OCI-LY3 (cell line): Measurements from ENCODE around the gene FLG2.

Source experiments
- H2AFZ ChIP-seq: fragments of 200-600, 300-600 bp; shearing (Covaris generic); 2 replicates; pipeline ENCODE4 v1.6.0; 2014; ENCODE audit warnings: antibody characterized with exemption, low read depth, low read length
- H3K27ac ChIP-seq: fragments of 200-600, 300-600 bp; sonication (generic); 2 replicates; pipeline ENCODE4 v1.5.1; 2014; ENCODE audit warnings: mild to moderate bottlenecking, low read length, moderate library complexity, mixed read lengths
- H3K27me3 ChIP-seq: fragments of 200-600, 300-600 bp; sonication (generic); 2 replicates; pipeline ENCODE4 v1.6.1; 2014; ENCODE audit warnings: low read depth, low read length, mixed read lengths
- H3K36me3 ChIP-seq: fragments of 200-600, 300-600 bp; sonication (generic); replicated peaks from 2 replicates; pipeline ENCODE3; 2014; ENCODE audit warnings: low read depth, low read length, mixed read lengths
- H3K4me1 ChIP-seq: fragments of 300-600, 200-600 bp; sonication (generic); 2 replicates; pipeline ENCODE4 v1.6.1; 2014; ENCODE audit warnings: low read length, mixed read lengths
- H3K4me2 ChIP-seq: fragments of 200-600, 300-600 bp; sonication (generic); 2 replicates; pipeline ENCODE4 v1.6.1; 2014; ENCODE audit warnings: low read length, mixed read lengths
- H3K4me3 ChIP-seq: fragments of 300-600, 200-600 bp; sonication (generic); 2 replicates; pipeline ENCODE4 v1.5.1; 2014; ENCODE audit warnings: antibody characterized with exemption, mild to moderate bottlenecking, low read length, moderate library complexity
- H3K79me2 ChIP-seq: fragments of 300-600, 200-600 bp; shearing (Covaris generic); 2 replicates; pipeline ENCODE4 v1.6.1; 2014; ENCODE audit warnings: mild to moderate bottlenecking, low read length, mixed read lengths
- H3K9ac ChIP-seq: fragments of 300-600, 200-600 bp; shearing (Covaris generic); 2 replicates; pipeline ENCODE4 v1.6.0; 2014; ENCODE audit warnings: mild to moderate bottlenecking, low read length, moderate library complexity
- H3K9me3 ChIP-seq: fragments of 200-600, 300-600 bp; shearing (Covaris generic); 2 replicates; pipeline ENCODE4 v1.6.1; 2014; ENCODE audit warnings: low read length, mixed read lengths; ENCODE audit not compliant: insufficient read depth
- H4K20me1 ChIP-seq: fragments of 200-600, 300-600 bp; sonication (generic); 2 replicates; pipeline ENCODE4 v1.6.1; 2016; ENCODE audit warnings: low read length, mixed read lengths; ENCODE audit not compliant: insufficient read depth
- CTCF ChIP-seq: fragments of 200-600, 300-600 bp; sonication (generic); IDR thresholded peaks from 2 replicates; pipeline ENCODE4 v1.5.1; 2014; ENCODE audit warnings: antibody characterized with exemption, low read length, low read depth
- EZH2phosphoT487 ChIP-seq: fragments of 200-600 bp; shearing (Covaris generic); IDR thresholded peaks from 2 replicates; pipeline ENCODE4 v1.6.1; 2018; ENCODE audit warnings: antibody characterized with exemption, mixed run types, low read depth

The FLG2 gene

GRCh38 chr1:152359906-152360305 is at the start of gene FLG2:
Gene FLG2, minus strand, starts transcription at chr1:152360006. Its CDS starts 1,122 bp downstream, at chr1:152358884.
- H3K4me2 ChIP-seq, result no peak within 1 kb of the TSS
- H2AFZ ChIP-seq, result no peak within 1 kb of the TSS
- H3K9ac ChIP-seq, result no peak within 1 kb of the TSS
- no peak within 1 kb of the TSS for H3K4me3 ChIP-seq
- no peaks in the 10 kb centered on the region for H3K79me2 ChIP-seq
- peaks cover 10% of the 10 kb centered on the region; the same call in 1 of the 2 replicates for H3K27me3 ChIP-seq
- H3K4me1 ChIP-seq, result no peaks in the 10 kb centered on the region
- H3K36me3 ChIP-seq, result no peaks in the 10 kb centered on the region
- no peak for TF ChIP-seq CTCF
- TF ChIP-seq EZH2phosphoT487, result no peak
- H3K27ac ChIP-seq, result no peak within 1 kb of the TSS
- no peaks in the 10 kb centered on the region for H4K20me1 ChIP-seq
- H3K9me3 ChIP-seq, result no peaks in the 10 kb centered on the region

GRCh38 chr1:152408664-152409063 is 48.9 kb upstream of the FLG2 start:
- Histone ChIP-seq H4K20me1 (no peaks in the 10 kb centered on the region), H3K36me3 (no peaks in the 10 kb centered on the region), H3K9ac (no peak overlapping the region), H3K4me3 (no peak overlapping the region), H3K27me3 (peaks cover 30% of the 10 kb centered on the region), H2AFZ (no peak overlapping the region), H3K9me3 (no peaks in the 10 kb centered on the region), H3K4me1 (no peaks in the 10 kb centered on the region), H3K79me2 (no peaks in the 10 kb centered on the region), H3K27ac (no peak overlapping the region), H3K4me2 (no peak overlapping the region)
- no peak for TF ChIP-seq CTCF
- TF ChIP-seq EZH2phosphoT487, result no peak

GRCh38 chr1:152398812-152399698 is 39.2 kb upstream of the FLG2 start:
- H2AFZ ChIP-seq, result 0 out of 2 replicates have a peak overlapping the region, but pooled peaks have one; percentile 43
- H3K9me3 ChIP-seq, result no peaks in the 10 kb centered on the region
- H3K79me2 ChIP-seq, result no peaks in the 10 kb centered on the region
- no peaks in the 10 kb centered on the region for H4K20me1 ChIP-seq
- H3K27ac ChIP-seq, result no peak overlapping the region
- no peak overlapping the region for H3K4me2 ChIP-seq
- no peaks in the 10 kb centered on the region for H3K27me3 ChIP-seq
- TF ChIP-seq EZH2phosphoT487, result no peak
- peak; percentile 57 for TF ChIP-seq CTCF
- no peak overlapping the region for H3K9ac ChIP-seq
- no peaks in the 10 kb centered on the region for H3K4me1 ChIP-seq
- no peaks in the 10 kb centered on the region for H3K36me3 ChIP-seq
- H3K4me3 ChIP-seq, result no peak overlapping the region

GRCh38 chr1:152397474-152397873 is 37.7 kb upstream of the FLG2 start:
- H3K4me2 ChIP-seq, result no peak overlapping the region
- H3K27ac ChIP-seq, result no peak overlapping the region
- no peaks in the 10 kb centered on the region for H3K79me2 ChIP-seq
- no peaks in the 10 kb centered on the region for H3K36me3 ChIP-seq
- TF ChIP-seq CTCF (peak; percentile 4; the same call in 1 of the 2 replicates), EZH2phosphoT487 (no peak)
- no peak overlapping the region for H3K4me3 ChIP-seq
- no peak overlapping the region for H3K9ac ChIP-seq
- H3K27me3 ChIP-seq, result no peaks in the 10 kb centered on the region
- H3K4me1 ChIP-seq, result no peaks in the 10 kb centered on the region
- H3K9me3 ChIP-seq, result no peaks in the 10 kb centered on the region
- no peaks in the 10 kb centered on the region for H4K20me1 ChIP-seq
- no peak overlapping the region for H2AFZ ChIP-seq
